ENCODE data around the gene AP3S1.
A peak's percentile ranks its signal among the peaks of the same experiment; 100 is the strongest.
"Not testable (repeated sequence)": the region's sequence is repeated elsewhere in the genome, so short reads cannot be mapped to it uniquely, and the experiment has no call there.

Gene AP3S1

DNA sequence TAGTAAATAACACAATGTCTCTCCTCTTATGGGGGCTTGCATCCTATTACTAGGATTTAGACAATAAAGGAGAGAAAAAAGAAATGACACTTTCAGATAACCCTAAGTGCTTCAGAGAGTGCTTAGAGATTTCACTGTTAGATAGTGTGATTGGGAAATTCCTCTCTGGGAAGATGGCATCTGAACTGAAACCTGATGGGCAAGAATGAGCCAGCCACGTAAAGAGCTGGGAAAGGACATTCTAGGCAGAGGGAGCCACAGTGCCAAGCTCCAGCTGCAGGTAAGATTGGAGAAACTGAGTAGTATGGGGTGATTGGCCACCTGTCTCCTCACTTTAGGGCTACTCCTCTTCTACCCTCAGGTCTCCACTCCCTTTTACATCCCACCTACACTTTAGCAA, 39.8 kb upstream of the AP3S1 start:
- no peak for TF ChIP-seq CTCF (IDR thresholded peaks at IDR 0.05; ENCODE audit: control insufficient read depth, insufficient read depth, low read depth, low read length, missing control alignments)
- no peak for DNase-seq (ENCODE audit: low read depth)

DNA sequence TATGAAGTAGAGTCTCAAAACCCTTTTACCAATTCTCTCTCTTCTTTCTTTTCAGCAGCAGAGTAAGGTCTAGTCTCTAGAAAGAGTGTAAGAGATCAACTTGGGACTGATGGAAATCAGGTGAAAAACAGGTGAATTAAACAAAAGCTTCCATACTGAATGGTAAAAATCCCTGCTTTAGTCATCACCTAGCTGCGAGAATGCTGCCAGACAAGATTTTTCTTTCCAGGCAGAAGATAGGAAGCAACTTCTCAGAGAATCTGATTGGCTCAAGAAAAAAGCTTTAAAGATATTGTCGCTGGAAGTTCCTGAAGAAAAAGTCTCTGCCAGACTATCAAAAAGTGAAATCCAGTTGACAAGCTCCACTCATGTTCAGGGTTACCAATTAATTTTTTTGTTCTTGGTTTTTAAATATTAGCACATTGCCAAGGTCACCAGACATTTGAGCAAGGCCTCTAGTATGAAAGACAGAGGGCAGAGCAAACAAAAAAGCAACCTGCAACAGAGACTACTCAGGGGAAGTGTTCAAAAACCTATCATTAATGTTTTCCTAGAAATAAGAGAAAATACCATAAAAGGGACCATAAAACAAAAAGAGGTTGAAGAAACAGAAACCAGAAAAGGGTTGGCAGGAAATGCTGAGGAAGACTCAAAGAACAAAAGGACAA, 34.6 kb upstream of the AP3S1 start:
- DNase-seq (ENCODE audit: low read depth) = no peak
- H3K4me3 ChIP-seq (ENCODE audit: control insufficient read depth, low read depth, low read length) = no peak overlapping the region
- no peak for TF ChIP-seq CTCF (IDR thresholded peaks at IDR 0.05; ENCODE audit: control insufficient read depth, insufficient read depth, low read depth, low read length, missing control alignments)

More for the DNA sequence above, 39.8 kb upstream of the AP3S1 start:
- H3K4me3 ChIP-seq (ENCODE audit: control insufficient read depth, low read depth, low read length) = no peak overlapping the region

GRCh38 chr5:115807654-115808052, 34.1 kb upstream of the AP3S1 start:
- TF ChIP-seq CTCF (IDR thresholded peaks at IDR 0.05; ENCODE audit: control insufficient read depth, insufficient read depth, low read depth, low read length, missing control alignments) = no peak
- H3K4me3 ChIP-seq (ENCODE audit: control insufficient read depth, low read depth, low read length) = no peak overlapping the region
- DNase-seq (ENCODE audit: low read depth) = no peak

DNA sequence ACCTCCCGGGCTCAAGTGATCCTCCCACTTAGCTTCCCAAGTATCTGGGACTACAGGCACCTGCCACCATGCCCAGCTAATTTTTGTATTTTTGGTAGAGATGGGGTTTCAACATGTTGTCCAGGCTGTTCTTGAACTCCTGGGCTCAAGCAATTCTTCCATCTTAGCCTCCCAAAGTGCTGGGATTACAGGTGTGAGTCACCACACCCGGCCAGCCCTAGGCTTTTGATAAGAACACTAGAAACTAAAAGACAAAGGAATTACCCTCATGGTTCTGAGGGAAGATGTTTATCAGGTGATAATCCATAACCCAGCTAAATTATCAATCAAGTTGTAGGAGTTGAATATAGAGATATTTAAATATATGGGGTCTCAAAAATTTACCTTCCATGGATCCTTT, 33.7 kb upstream of the AP3S1 start:
- not testable (repeated sequence) for DNase-seq (ENCODE audit: low read depth); H3K4me3 ChIP-seq (ENCODE audit: control insufficient read depth, low read depth, low read length)

GRCh38 chr5:115809946-115810345, 31.8 kb upstream of the AP3S1 start:
- H3K4me3 ChIP-seq (ENCODE audit: control insufficient read depth, low read depth, low read length) = no peak overlapping the region
- DNase-seq (ENCODE audit: low read depth) = no peak
- no peak for TF ChIP-seq CTCF (IDR thresholded peaks at IDR 0.05; ENCODE audit: control insufficient read depth, insufficient read depth, low read depth, low read length, missing control alignments)

DNA sequence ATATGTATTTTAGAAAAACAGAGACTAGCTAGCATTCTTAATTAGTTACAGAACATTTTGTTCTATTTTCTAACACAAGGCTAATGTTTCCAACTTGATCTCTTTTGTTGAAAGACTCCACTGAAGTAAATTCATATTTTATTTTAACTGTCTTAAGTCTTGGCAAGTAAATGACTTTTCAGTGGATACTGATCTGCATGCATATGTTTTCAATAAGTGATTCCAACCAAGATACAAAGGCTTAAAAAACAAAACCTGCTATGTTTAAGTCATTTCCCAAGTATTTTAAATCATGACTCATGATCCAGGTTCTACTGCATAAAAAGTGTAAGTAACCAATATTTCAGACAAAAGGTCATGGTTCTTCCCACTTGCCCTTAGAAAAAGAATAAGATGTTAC, 31.0 kb upstream of the AP3S1 start:
- peak; percentile 40 for DNase-seq (ENCODE audit: low read depth)
- H3K4me3 ChIP-seq (ENCODE audit: control insufficient read depth, low read depth, low read length) = no peak overlapping the region
- TF ChIP-seq CTCF (IDR thresholded peaks at IDR 0.05; ENCODE audit: control insufficient read depth, insufficient read depth, low read depth, low read length, missing control alignments) = no peak

- no peak for DNase-seq (ENCODE audit: low read depth)
- no peak for TF ChIP-seq CTCF (IDR thresholded peaks at IDR 0.05; ENCODE audit: control insufficient read depth, insufficient read depth, low read depth, low read length, missing control alignments)
- H3K4me3 ChIP-seq (ENCODE audit: control insufficient read depth, low read depth, low read length) = no peak overlapping the region
Observed at GRCh38 chr5:115811406-115811805, 30.3 kb upstream of the AP3S1 start.

Measured in AG09309 (cell line).